D721Med (cell line): ENCODE results near the gene KCNA1.

Source experiments
- DNase-seq: peaks from one replicate; pipeline ENCODE4 v3.0.0; 2011; ENCODE audit warnings: low spot score; ENCODE audit not compliant: insufficient read length
- FAIRE-seq: peaks from 2 replicates; lab custom pipeline; 2011; peaks lifted over from hg19 to GRCh38; lab: Jason Lieb, UNC
- CTCF ChIP-seq: IDR thresholded peaks from 2 replicates; pipeline ENCODE4 v1.5.1; 2012; ENCODE audit warnings: mild to moderate bottlenecking, control low read depth; ENCODE audit not compliant: insufficient read depth; ENCODE audit errors: missing control alignments

Gene KCNA1

GRCh38 chr12:4951601-4952000 is 41.9 kb downstream of the KCNA1 start:
- DNase-seq (no peak), FAIRE-seq (no peak)
- no peak for TF ChIP-seq CTCF

DNA sequence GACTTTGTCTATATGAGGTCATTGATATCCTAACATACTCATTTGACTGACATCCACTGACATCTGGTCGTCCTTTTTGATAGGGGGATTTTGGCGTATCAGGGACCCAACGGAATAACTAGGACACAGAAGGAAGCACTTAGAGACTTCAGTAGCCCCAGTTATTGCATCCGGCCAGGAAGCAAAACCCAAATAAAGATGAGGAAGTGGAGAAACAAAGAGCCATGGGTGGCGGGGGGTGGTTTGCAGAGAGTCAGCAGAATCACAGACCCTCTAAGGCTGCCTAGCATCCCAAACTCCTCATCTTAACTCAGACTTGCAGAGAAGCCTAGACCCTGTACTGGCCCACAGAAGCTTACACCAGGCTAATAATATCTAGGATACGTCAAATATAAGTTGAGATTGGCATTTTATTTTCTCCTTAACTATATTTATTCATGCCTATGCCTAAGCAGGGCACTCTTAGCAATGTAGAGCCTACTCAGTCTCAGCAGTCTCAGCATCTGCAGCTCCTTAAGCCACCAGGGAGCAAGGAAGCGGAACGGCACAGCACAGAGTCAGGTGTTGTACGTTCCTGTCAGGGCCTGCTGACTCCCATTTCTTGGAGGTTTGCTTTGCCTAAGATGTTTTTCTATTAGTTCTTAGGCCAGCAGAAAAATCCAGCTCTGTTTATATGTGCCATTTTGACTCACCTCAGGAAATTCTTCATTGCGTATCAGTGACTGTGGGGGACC is 45.1 kb downstream of the KCNA1 start:
- FAIRE-seq = no peak
- DNase-seq = no peak
- TF ChIP-seq CTCF = no peak

GRCh38 chr12:4956054-4956453 is 46.3 kb downstream of the KCNA1 start:
- FAIRE-seq = no peak
- TF ChIP-seq CTCF = no peak
- DNase-seq = no peak

GRCh38 chr12:4956968-4957367 is 47.3 kb downstream of the KCNA1 start:
- no peak for DNase-seq
- FAIRE-seq = no peak
- TF ChIP-seq CTCF = no peak

GRCh38 chr12:4957761-4958160 is 48.1 kb downstream of the KCNA1 start:
- FAIRE-seq (no peak), DNase-seq (no peak)
- no peak for TF ChIP-seq CTCF

GRCh38 chr12:4958697-4959375 is 49.1 kb downstream of the KCNA1 start:
- no peak for FAIRE-seq
- DNase-seq = no peak
- no peak for TF ChIP-seq CTCF

DNA sequence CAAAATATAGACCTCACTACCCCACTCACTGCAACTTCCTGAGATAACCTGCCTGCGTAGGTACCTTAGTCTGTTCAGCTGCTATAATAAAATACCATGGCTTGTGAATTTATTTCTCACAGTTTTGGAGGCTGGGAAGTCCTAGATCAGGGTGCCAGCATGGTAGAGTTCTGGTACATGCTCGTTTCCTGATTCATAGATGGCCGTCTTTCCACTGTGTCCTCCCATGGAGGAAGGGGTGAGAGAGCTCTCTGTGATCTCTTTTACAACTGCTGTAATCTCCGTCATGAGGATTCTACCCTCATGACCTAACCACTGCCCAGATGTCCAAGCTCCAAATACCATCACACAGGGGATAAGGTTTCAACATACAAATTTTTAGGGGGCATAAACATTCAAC is 49.7 kb downstream of the KCNA1 start:
- DNase-seq (no peak), FAIRE-seq (no peak)
- no peak for TF ChIP-seq CTCF
